Measurements from ENCODE around the gene PPP6R2.
A peak's percentile ranks its signal among the peaks of the same experiment; 100 is the strongest.

PPP6R2 gene

DNA sequence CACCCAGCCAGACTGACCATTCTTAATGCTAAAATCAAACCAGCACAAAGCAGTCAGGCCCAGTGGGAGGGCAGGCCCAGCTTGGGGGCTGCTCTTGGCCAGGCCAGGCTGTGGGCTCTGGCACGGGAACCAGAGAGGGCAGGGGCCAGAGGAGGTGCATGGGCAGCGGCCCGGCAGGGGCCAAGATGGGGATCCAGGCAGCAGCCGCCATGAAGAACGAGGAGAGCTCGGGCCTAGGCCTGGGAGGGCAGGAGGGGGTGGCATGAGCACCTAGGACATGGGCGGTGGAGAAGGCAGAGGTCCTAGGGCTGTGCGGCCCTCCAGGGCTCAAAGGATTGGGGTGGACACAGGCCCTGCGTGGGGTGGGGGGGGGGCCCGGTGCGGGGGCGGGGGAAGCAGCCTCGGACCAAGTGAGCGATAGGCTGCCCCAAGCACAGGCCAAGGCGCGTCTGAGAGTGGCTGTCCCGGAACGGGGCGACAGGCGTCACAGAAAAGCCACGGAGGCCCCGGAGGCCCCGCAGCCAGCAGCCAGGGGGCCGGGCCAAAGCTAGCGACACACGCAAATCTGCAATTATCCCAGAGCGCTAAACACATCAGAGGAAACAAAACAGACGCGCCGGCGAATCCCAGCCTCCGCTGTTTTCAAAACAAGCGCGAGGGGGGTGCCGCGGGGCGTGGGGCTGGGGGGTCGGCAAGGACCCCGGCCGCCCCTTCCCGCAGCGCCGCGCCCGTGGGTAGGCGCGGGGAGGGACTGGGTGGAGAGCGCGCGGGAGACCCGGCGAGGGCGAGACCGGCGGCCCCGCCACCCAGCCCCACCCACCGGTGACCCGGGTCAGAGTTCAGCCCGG lies 44.0 kb upstream of the PPP6R2 start:
- H3K4ac ChIP-seq (ENCODE audit: low read length), result no peak overlapping the region
- H3K4me3 ChIP-seq (ENCODE audit: low read length in 2 of 2), result peak overlapping the region in 1 of 2 donors; percentile 72
- no peak overlapping the region for H4K8ac ChIP-seq (ENCODE audit: low read depth, low read length)
- H2BK15ac ChIP-seq (ENCODE audit: low read length), result peak overlapping the region; percentile 58
- peak overlapping the region; percentile 94 for H3K4me2 ChIP-seq (ENCODE audit: insufficient read depth, low read length, poor library complexity, severe bottlenecking)
- peaks cover 11 to 22% of the 10 kb centered on the region in 2 donors for H3K4me1 ChIP-seq (ENCODE audit: control insufficient read depth in 2 of 2, insufficient read depth in 1 of 2, low read depth in 1 of 2, low read length in 2 of 2)
- peak overlapping the region; percentile 80 for H3K23ac ChIP-seq (ENCODE audit: low read depth, low read length, poor library complexity)
- H2BK120ac ChIP-seq (ENCODE audit: low read depth, low read length), result no peak overlapping the region
- H2AK5ac ChIP-seq (ENCODE audit: low read depth, low read length), result peak overlapping the region; percentile 92
- H3K9me3 ChIP-seq (replicated peaks in 1 of 2; ENCODE audit: control insufficient read depth in 2 of 2, insufficient read depth in 1 of 2, low read depth in 1 of 2, low read length in 2 of 2), result no peaks in the 10 kb centered on the region
- no CpG with 5 or more reads among the region's 59 CpGs for WGBS, 2 donors (ENCODE audit: extremely low coverage in 2 of 2, insufficient read length in 2 of 2, insufficient replicate concordance in 1 of 2)
- peaks cover 0 to 6% (median 0%) of the 10 kb centered on the region in 3 experiments for H3K27me3 ChIP-seq (ENCODE audit: control insufficient read depth in 3 of 3, insufficient read depth in 3 of 3, low read depth in 1 of 3, low read length in 3 of 3)
- peaks cover 5 to 64% of the 10 kb centered on the region in 2 donors for H3K36me3 ChIP-seq (replicated peaks in 1 of 2; ENCODE audit: control insufficient read depth in 2 of 2, insufficient read depth in 2 of 2, low read length in 2 of 2)
- H3K14ac ChIP-seq (ENCODE audit: low read length), result peak overlapping the region; percentile 89
- H2BK5ac ChIP-seq (ENCODE audit: low read length), result no peak overlapping the region
- no peak overlapping the region for H4K91ac ChIP-seq (ENCODE audit: low read depth, low read length, poor library complexity)
- no peak overlapping the region for H3K9ac ChIP-seq (ENCODE audit: low read depth, low read length, poor library complexity)
- peak overlapping the region; percentile 41 for H2BK12ac ChIP-seq (ENCODE audit: low read length)
- H2AFZ ChIP-seq (ENCODE audit: low read length), result no peak overlapping the region
- no peak overlapping the region for H3K27ac ChIP-seq (replicated peaks; ENCODE audit: low read length)
- peaks cover 54% of the 10 kb centered on the region for H3K79me1 ChIP-seq (ENCODE audit: low read depth, low read length)
- DNase-seq (ENCODE audit: low spot score), result no peak
- peak overlapping the region; percentile 95 for H3K18ac ChIP-seq (ENCODE audit: low read length)

- H3K36me3 ChIP-seq (replicated peaks in 1 of 2; ENCODE audit: control insufficient read depth in 2 of 2, insufficient read depth in 2 of 2, low read length in 2 of 2), result peaks cover 3 to 65% of the 10 kb centered on the region in 2 donors
- no peak overlapping the region for H2BK120ac ChIP-seq (ENCODE audit: low read depth, low read length)
- no peak overlapping the region for H4K8ac ChIP-seq (ENCODE audit: low read depth, low read length)
- H3K9me3 ChIP-seq (replicated peaks in 1 of 2; ENCODE audit: control insufficient read depth in 2 of 2, insufficient read depth in 1 of 2, low read depth in 1 of 2, low read length in 2 of 2), result no peaks in the 10 kb centered on the region
- H2AFZ ChIP-seq (ENCODE audit: low read length), result no peak overlapping the region
- H3K23ac ChIP-seq (ENCODE audit: low read depth, low read length, poor library complexity), result peak overlapping the region; percentile 80
- no CpG with 5 or more reads among the region's 93 CpGs for WGBS, 2 donors (ENCODE audit: extremely low coverage in 2 of 2, insufficient read length in 2 of 2, insufficient replicate concordance in 1 of 2)
- peak overlapping the region; percentile 39 for H2BK5ac ChIP-seq (ENCODE audit: low read length)
- H3K4me3 ChIP-seq (ENCODE audit: low read length in 2 of 2), result peak overlapping the region in 1 of 2 donors; percentile 72
- H3K9ac ChIP-seq (ENCODE audit: low read depth, low read length, poor library complexity), result peak overlapping the region; percentile 77
- H3K79me1 ChIP-seq (ENCODE audit: low read depth, low read length), result peaks cover 56% of the 10 kb centered on the region
- no peak overlapping the region for H3K27ac ChIP-seq (replicated peaks; ENCODE audit: low read length)
- H2BK15ac ChIP-seq (ENCODE audit: low read length), result no peak overlapping the region
- H3K4ac ChIP-seq (ENCODE audit: low read length), result no peak overlapping the region
- H3K14ac ChIP-seq (ENCODE audit: low read length), result peak overlapping the region; percentile 94
- H3K27me3 ChIP-seq (ENCODE audit: control insufficient read depth in 3 of 3, insufficient read depth in 3 of 3, low read depth in 1 of 3, low read length in 3 of 3), result peaks cover 0 to 6% (median 0%) of the 10 kb centered on the region in 3 experiments
- peak overlapping the region; percentile 95 for H3K18ac ChIP-seq (ENCODE audit: low read length)
- peak overlapping the region; percentile 92 for H2AK5ac ChIP-seq (ENCODE audit: low read depth, low read length)
- DNase-seq (ENCODE audit: low spot score), result no peak
- H4K91ac ChIP-seq (ENCODE audit: low read depth, low read length, poor library complexity), result no peak overlapping the region
- H3K4me2 ChIP-seq (ENCODE audit: insufficient read depth, low read length, poor library complexity, severe bottlenecking), result peak overlapping the region; percentile 94
- H2BK12ac ChIP-seq (ENCODE audit: low read length), result no peak overlapping the region
- H3K4me1 ChIP-seq (ENCODE audit: control insufficient read depth in 2 of 2, insufficient read depth in 1 of 2, low read depth in 1 of 2, low read length in 2 of 2), result peaks cover 14 to 25% of the 10 kb centered on the region in 2 donors
These were observed 43.1 kb upstream of the PPP6R2 start for GRCh38 chr22:50299785-50300619.

- Histone ChIP-seq H3K4ac (ENCODE audit: low read length) (no peak overlapping the region), H2BK15ac (ENCODE audit: low read length) (peak overlapping the region; percentile 81), H3K27ac (replicated peaks; ENCODE audit: low read length) (no peak overlapping the region), H2BK120ac (ENCODE audit: low read depth, low read length) (no peak overlapping the region), H3K36me3 (replicated peaks in 1 of 2; ENCODE audit: control insufficient read depth in 2 of 2, insufficient read depth in 2 of 2, low read length in 2 of 2) (peaks cover 2 to 65% of the 10 kb centered on the region in 2 donors), H3K27me3 (ENCODE audit: control insufficient read depth in 3 of 3, insufficient read depth in 3 of 3, low read depth in 1 of 3, low read length in 3 of 3) (peaks cover 0 to 6% (median 0%) of the 10 kb centered on the region in 3 experiments), H3K23ac (ENCODE audit: low read depth, low read length, poor library complexity) (no peak overlapping the region), H3K9me3 (replicated peaks in 1 of 2; ENCODE audit: control insufficient read depth in 2 of 2, insufficient read depth in 1 of 2, low read depth in 1 of 2, low read length in 2 of 2) (no peaks in the 10 kb centered on the region), H3K4me3 (ENCODE audit: low read length in 2 of 2) (no peak overlapping the region), H4K8ac (ENCODE audit: low read depth, low read length) (no peak overlapping the region), H4K91ac (ENCODE audit: low read depth, low read length, poor library complexity) (no peak overlapping the region), H3K79me1 (ENCODE audit: low read depth, low read length) (peaks cover 63% of the 10 kb centered on the region), H2BK5ac (ENCODE audit: low read length) (no peak overlapping the region), H3K18ac (ENCODE audit: low read length) (peak overlapping the region; percentile 87), H2AK5ac (ENCODE audit: low read depth, low read length) (peak overlapping the region; percentile 92), H3K14ac (ENCODE audit: low read length) (peak overlapping the region; percentile 71), H2AFZ (ENCODE audit: low read length) (no peak overlapping the region), H3K4me1 (ENCODE audit: control insufficient read depth in 2 of 2, insufficient read depth in 1 of 2, low read depth in 1 of 2, low read length in 2 of 2) (peaks cover 21 to 31% of the 10 kb centered on the region in 2 donors), H3K9ac (ENCODE audit: low read depth, low read length, poor library complexity) (no peak overlapping the region), H3K4me2 (ENCODE audit: insufficient read depth, low read length, poor library complexity, severe bottlenecking) (peak overlapping the region; percentile 94), H2BK12ac (ENCODE audit: low read length) (peak overlapping the region; percentile 41)
- no peak for DNase-seq (ENCODE audit: low spot score)
- no CpG with 5 or more reads among the region's 14 CpGs for WGBS, 2 donors (ENCODE audit: extremely low coverage in 2 of 2, insufficient read length in 2 of 2, insufficient replicate concordance in 1 of 2)
These were observed 42.4 kb upstream of the PPP6R2 start for GRCh38 chr22:50300620-50301257.

Data from neuronal stem cell (in vitro differentiated cells).